ENCODE data around the gene ENTPD2. TPM values are rescaled to one million over a fixed set of nuclear protein-coding genes. Genes with fewer than 3 reads are reported as not detected.

ENTPD2 gene
- total RNA-seq, 2 experiments from 2014 or later: 0.16 TPM; not detected in 1

DNA sequence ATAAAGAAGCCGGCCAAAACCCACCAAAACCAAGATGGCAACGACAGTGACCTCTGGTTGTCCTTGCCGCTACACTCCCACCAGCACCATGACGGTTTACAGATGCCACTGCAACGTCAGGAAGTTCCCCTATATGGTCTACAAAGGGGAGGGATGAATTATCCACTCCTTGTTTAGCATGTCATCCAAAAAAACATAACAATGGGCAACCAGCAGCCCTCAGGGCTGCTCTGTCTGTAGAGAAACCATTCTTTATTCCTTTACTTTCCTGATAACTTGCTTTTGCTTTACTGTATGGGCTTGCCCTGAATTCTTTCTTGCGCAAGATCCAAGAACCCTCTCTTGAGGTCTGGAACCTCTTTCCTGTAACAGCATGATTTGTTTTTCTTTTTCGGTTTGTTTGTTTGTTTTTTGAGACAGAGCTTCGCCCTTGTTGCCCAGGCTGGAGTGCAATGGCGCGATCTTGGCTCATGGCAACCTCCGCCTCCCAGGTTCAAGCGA is 21.5 kb upstream of the ENTPD2 start:
- Histone ChIP-seq H3K4me1 (ENCODE audit: insufficient read depth, low read length, poor library complexity, severe bottlenecking) (peaks cover 27% of the 10 kb centered on the region), H3K4me3 (ENCODE audit: low read depth, low read length, poor library complexity, severe bottlenecking) (no peak overlapping the region), H3K4me2 (ENCODE audit: low read length) (no peak overlapping the region), H3K9me3 (ENCODE audit: low read length) (no peaks in the 10 kb centered on the region), H2AFZ (ENCODE audit: low read length) (no peak overlapping the region), H3K9me2 (ENCODE audit: insufficient read depth, low read length) (no peaks in the 10 kb centered on the region), H4K20me1 (ENCODE audit: insufficient read depth, low read length) (no peaks in the 10 kb centered on the region), H3K27ac (ENCODE audit: low read depth, low read length, poor library complexity, severe bottlenecking) (no peak overlapping the region), H3K79me2 (ENCODE audit: insufficient read depth, low read depth, low read length) (no peaks in the 10 kb centered on the region), H3K36me3 (ENCODE audit: insufficient read depth, low read length) (no peaks in the 10 kb centered on the region)
- CTCF ChIA-PET (ENCODE audit: unreplicated experiment): no interaction called here
- POLR2A ChIA-PET: interaction anchor here (1.0 kb wide), 1 partner anchor 11 kb away, joined by 3 read pairs; the partner anchor contains the start of gene MAN1B1
- DNase-seq (ENCODE audit: low spot score): no peak
- BruUV-seq (replicated peaks): no TSS peak
- intact Hi-C loops (cut with micrococcal nuclease; ENCODE audit: unreplicated experiment): no loop called here
- TF ChIP-seq, protein P1, sequence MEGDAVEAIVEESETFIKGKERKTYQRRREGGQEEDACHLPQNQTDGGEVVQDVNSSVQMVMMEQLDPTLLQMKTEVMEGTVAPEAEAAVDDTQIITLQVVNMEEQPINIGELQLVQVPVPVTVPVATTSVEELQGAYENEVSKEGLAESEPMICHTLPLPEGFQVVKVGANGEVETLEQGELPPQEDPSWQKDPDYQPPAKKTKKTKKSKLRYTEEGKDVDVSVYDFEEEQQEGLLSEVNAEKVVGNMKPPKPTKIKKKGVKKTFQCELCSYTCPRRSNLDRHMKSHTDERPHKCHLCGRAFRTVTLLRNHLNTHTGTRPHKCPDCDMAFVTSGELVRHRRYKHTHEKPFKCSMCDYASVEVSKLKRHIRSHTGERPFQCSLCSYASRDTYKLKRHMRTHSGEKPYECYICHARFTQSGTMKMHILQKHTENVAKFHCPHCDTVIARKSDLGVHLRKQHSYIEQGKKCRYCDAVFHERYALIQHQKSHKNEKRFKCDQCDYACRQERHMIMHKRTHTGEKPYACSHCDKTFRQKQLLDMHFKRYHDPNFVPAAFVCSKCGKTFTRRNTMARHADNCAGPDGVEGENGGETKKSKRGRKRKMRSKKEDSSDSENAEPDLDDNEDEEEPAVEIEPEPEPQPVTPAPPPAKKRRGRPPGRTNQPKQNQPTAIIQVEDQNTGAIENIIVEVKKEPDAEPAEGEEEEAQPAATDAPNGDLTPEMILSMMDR (conservative IDR thresholded peaks at IDR 0.05; ENCODE audit: low read length): no peak
- no peak for TF ChIP-seq EZH2phosphoT487 (IDR thresholded peaks at IDR 0.05; ENCODE audit: borderline replicate concordance, low read depth, low read length)

DNA sequence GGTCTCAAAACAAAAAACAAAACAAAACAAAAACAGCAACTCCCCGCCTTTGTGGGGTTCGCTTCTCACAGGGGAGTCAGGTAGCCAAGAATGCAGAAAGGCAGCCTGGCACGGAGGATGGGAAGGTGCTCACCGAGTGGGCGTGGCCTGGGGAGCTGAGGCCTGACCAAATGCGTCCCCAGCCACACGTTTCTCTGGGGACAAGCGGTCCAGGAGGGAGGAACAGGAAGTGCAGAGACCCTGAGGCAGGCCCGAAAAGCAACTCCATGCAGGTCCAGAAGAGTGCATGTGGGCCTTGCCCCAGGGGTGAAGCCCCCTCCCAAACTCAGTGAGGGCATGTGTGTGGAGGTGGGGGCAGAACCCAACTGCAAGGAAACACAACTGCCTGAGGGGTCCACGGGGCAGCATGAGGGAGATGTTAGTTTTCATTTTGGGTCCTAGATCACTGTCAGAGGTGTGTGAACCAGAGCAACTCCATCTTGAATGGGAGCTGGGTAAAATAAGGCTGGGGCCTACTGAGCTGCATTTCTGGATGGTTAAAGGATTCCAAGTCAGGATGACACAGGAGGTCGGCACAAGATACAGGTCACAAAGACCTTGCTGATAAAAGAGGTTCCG is 20.9 kb upstream of the ENTPD2 start:
- H3K4me3 ChIP-seq (ENCODE audit: low read depth, low read length, poor library complexity, severe bottlenecking): no peak overlapping the region
- DNase-seq (ENCODE audit: low spot score): peak; percentile 17
- no TSS peak for BruUV-seq (replicated peaks)
- POLR2A ChIA-PET: interaction anchor here (1.0 kb wide), 1 partner anchor 12 kb away, joined by 3 read pairs; the partner anchor contains the start of gene MAN1B1
- no peak overlapping the region for H2AFZ ChIP-seq (ENCODE audit: low read length)
- H3K36me3 ChIP-seq (ENCODE audit: insufficient read depth, low read length): no peaks in the 10 kb centered on the region
- no peak overlapping the region for H3K4me2 ChIP-seq (ENCODE audit: low read length)
- CTCF ChIA-PET (ENCODE audit: unreplicated experiment): no interaction called here
- intact Hi-C loops (cut with micrococcal nuclease; ENCODE audit: unreplicated experiment): no loop called here
- H4K20me1 ChIP-seq (ENCODE audit: insufficient read depth, low read length): no peaks in the 10 kb centered on the region
- TF ChIP-seq, protein P1 (conservative IDR thresholded peaks at IDR 0.05; ENCODE audit: low read length): no peak
- TF ChIP-seq EZH2phosphoT487 (IDR thresholded peaks at IDR 0.05; ENCODE audit: borderline replicate concordance, low read depth, low read length): no peak
- H3K9me2 ChIP-seq (ENCODE audit: insufficient read depth, low read length): no peaks in the 10 kb centered on the region
- H3K27ac ChIP-seq (ENCODE audit: low read depth, low read length, poor library complexity, severe bottlenecking): no peak overlapping the region
- peaks cover 27% of the 10 kb centered on the region for H3K4me1 ChIP-seq (ENCODE audit: insufficient read depth, low read length, poor library complexity, severe bottlenecking)
- H3K79me2 ChIP-seq (ENCODE audit: insufficient read depth, low read depth, low read length): no peaks in the 10 kb centered on the region
- H3K9me3 ChIP-seq (ENCODE audit: low read length): no peaks in the 10 kb centered on the region

DNA sequence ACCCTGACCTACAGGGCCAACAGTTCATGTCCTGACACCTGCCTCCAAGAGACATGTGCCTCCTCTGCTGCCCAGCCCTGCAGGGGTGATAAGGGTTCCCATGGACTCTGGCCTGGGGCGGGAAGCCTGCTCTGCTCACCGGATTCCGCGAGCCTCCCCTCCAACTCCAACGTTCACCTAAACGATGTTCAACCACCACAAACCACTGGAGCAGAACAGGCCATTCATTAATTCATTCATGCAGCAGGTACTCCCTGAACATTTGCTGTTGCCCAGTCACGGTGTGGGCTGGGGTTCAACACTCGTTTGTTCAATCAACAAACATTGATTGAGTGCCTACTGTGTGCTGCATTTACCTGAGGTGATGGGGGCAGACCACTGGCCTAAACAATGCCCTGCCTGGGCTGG is 20.1 kb upstream of the ENTPD2 start:
- H2AFZ ChIP-seq (ENCODE audit: low read length): no peak overlapping the region
- H3K27ac ChIP-seq (ENCODE audit: low read depth, low read length, poor library complexity, severe bottlenecking): no peak overlapping the region
- TF ChIP-seq EZH2phosphoT487 (IDR thresholded peaks at IDR 0.05; ENCODE audit: borderline replicate concordance, low read depth, low read length): no peak
- TF ChIP-seq, protein P1 (conservative IDR thresholded peaks at IDR 0.05; ENCODE audit: low read length): no peak
- no peaks in the 10 kb centered on the region for H4K20me1 ChIP-seq (ENCODE audit: insufficient read depth, low read length)
- DNase-seq (ENCODE audit: low spot score): no peak
- POLR2A ChIA-PET: interaction anchor here (1.0 kb wide), 1 partner anchor 13 kb away, joined by 3 read pairs; the partner anchor contains the start of gene MAN1B1
- no peak overlapping the region for H3K4me3 ChIP-seq (ENCODE audit: low read depth, low read length, poor library complexity, severe bottlenecking)
- intact Hi-C loops (cut with micrococcal nuclease; ENCODE audit: unreplicated experiment): no loop called here
- no peaks in the 10 kb centered on the region for H3K9me2 ChIP-seq (ENCODE audit: insufficient read depth, low read length)
- BruUV-seq (replicated peaks): no TSS peak
- H3K4me2 ChIP-seq (ENCODE audit: low read length): no peak overlapping the region
- H3K36me3 ChIP-seq (ENCODE audit: insufficient read depth, low read length): no peaks in the 10 kb centered on the region
- peaks cover 29% of the 10 kb centered on the region for H3K4me1 ChIP-seq (ENCODE audit: insufficient read depth, low read length, poor library complexity, severe bottlenecking)
- no peaks in the 10 kb centered on the region for H3K9me3 ChIP-seq (ENCODE audit: low read length)
- H3K79me2 ChIP-seq (ENCODE audit: insufficient read depth, low read depth, low read length): peaks cover 7% of the 10 kb centered on the region; the same call in 1 of the 2 replicates
- CTCF ChIA-PET (ENCODE audit: unreplicated experiment): no interaction called here

All from OCI-LY7 (cell line).